ENCODE measurements around the gene DHX57.
"Not testable (repeated sequence)": the region's sequence is repeated elsewhere in the genome, so short reads cannot be mapped to it uniquely, and the experiment has no call there.

DNA sequence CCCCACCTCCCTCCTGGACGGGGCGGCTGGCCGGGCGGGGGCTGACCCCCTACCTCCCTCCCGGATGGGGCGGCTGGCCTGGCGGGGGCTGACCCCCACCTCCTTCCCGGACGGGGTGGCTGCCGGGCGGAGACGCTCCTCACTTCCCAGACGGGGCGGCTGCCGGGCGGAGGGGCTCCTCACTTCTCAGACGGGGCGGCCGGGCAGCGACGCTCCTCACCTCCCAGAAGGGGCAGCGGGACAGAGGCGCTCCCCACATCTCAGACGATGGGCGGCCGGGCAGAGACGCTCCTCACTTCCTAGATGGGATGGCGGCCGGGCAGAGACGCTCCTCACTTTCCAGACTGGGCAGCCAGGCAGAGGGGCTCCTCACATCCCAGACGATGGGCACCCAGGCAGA is 119.8 kb downstream of the DHX57 start:
- TF ChIP-seq, protein P1, sequence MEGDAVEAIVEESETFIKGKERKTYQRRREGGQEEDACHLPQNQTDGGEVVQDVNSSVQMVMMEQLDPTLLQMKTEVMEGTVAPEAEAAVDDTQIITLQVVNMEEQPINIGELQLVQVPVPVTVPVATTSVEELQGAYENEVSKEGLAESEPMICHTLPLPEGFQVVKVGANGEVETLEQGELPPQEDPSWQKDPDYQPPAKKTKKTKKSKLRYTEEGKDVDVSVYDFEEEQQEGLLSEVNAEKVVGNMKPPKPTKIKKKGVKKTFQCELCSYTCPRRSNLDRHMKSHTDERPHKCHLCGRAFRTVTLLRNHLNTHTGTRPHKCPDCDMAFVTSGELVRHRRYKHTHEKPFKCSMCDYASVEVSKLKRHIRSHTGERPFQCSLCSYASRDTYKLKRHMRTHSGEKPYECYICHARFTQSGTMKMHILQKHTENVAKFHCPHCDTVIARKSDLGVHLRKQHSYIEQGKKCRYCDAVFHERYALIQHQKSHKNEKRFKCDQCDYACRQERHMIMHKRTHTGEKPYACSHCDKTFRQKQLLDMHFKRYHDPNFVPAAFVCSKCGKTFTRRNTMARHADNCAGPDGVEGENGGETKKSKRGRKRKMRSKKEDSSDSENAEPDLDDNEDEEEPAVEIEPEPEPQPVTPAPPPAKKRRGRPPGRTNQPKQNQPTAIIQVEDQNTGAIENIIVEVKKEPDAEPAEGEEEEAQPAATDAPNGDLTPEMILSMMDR (conservative IDR thresholded peaks at IDR 0.05), result not testable (repeated sequence)
- not testable (repeated sequence) for TF ChIP-seq EZH2 (IDR thresholded peaks at IDR 0.05; ENCODE audit: low read depth)
